Melanocyte of skin (primary cell): ENCODE results near the gene C11orf91. TPM values are rescaled to one million over a fixed set of nuclear protein-coding genes. Genes with fewer than 3 reads are reported as not detected.

Experiments used
- total RNA-seq, 2 donors: library from RNA; depleted of rRNA; stranded (reverse); fragments of >200 nt; gene quantifications; 2 replicates each; pipeline ENCODE4 v1.2.3, GENCODE V29; 2012

C11orf91 gene
- total RNA-seq = under 1 TPM in 1 of 2 donors, not detected in 1; 0.34 TPM

GRCh38 chr11:33700502-33701271, at the start of gene C11orf91:
C11orf91 (minus strand) TSS chr11:33700826; CDS start chr11:33700740, 86 bp downstream.

GRCh38 chr11:33736148-33736812, 35.7 kb upstream of the C11orf91 start, which contains the start of gene CD59:
CD59 (minus strand) TSS chr11:33736423; CDS start chr11:33722445, 13,978 bp downstream.

Other genes starting within 250 kb of the C11orf91 start
- 100 to 1,000 TPM; 148 to 234 TPM for gene CD59, start 35.6 kb upstream of the C11orf91 start, total RNA-seq
- 10 to 100 TPM; 34.1 to 36.3 TPM for gene FBXO3, start 73.7 kb upstream of the C11orf91 start, total RNA-seq
- under 1 TPM; under 0.01 to 0.34 TPM for gene LMO2, start 191.2 kb upstream of the C11orf91 start, total RNA-seq